Dermis blood vessel endothelial cell (primary cell): ENCODE measurements around the gene CLDN1. TPM values are rescaled to one million over a fixed set of nuclear protein-coding genes. Genes with fewer than 3 reads are reported as not detected.

Experiments used
- DNase-seq: peaks from one replicate; pipeline ENCODE4 v3.0.0; 2010
- total RNA-seq: library from RNA; depleted of rRNA; stranded (reverse); fragments of >200 nt; gene quantifications from 2 replicates; pipeline ENCODE4 v1.2.3, GENCODE V29; 2014

CLDN1 gene
- 0.68 and 0.79 TPM in 2 replicates for total RNA-seq

DNA sequence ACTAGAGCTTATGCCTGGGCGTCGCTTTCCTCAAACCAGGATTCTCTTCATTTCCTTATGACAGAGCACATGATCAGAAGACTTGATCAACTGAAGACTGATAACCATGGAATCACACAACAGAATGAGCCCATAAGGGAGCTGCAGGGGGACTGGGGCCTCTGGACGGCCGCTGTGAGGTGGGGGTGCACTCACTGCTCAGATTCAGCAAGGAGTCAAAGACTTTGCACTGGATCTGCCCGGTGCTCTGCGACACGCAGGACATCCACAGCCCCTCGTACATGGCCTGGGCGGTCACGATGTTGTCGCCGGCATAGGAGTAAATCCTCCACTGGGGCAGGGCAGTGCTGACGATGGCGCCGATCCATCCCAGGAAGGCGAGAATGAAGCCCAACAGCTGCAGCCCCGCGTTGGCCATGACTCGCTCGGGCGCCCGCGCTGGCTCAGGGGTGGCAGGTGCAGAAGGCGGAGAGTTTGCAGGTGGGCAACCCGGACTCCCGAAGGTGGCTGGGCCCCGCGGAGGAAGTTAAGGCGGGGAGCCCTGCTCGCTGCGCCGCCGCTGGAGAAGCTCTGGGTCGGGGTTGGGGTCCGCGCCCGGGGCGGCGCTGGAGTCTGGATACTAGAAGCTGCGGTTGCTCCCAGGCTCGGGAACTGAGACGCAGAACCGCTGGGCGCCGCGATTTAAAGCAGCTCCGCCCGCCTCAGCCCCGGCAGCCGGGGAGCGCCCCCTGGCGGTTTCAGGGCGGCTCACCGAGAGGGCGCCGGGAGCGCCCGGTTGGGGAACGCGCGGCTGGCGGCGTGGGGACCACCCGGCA, at the start of gene CLDN1:
Gene CLDN1 (minus strand): TSS at position 658 of the 815 bp plus-strand sequence. CDS start 240 bp downstream, at position 418.
- DNase-seq: peak; percentile 87

DNA sequence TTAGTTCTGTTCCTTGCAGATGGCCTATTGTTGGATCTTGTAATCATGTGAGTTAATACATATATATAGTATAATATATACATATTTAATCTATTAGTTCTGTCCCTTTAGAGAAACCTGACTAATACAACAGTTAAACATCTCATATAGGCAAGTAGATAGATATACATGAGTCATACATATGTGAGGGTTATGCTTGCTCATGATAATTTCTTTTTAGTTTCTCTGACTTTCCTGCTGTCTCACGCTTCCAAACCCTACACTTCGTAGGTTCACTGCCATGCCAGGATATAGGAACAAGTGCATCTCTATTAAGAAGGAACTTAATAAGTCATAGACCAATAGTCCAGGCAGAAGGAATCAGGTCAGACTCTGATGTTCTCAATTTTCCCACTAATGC, 48.9 kb upstream of the CLDN1 start:
- DNase-seq: no peak

DNA sequence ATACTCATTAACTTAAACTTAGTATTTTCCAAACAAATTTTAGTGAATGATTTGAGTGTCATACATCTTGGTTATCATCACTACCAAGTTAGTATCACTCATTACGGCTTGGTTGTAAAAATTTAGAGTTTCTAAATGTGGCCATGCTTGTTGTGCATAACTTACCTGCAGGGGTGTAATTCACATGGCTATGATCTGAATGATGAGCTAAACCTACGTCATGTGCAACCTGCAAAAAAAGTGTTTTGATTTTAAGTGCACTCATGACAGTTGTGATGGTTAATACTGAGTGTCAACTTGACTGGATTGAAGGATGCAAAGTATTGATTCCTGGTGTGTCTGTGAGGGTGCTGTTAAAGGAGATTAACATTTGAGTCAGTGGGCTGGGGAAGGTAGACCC, 48.1 kb upstream of the CLDN1 start:
- no peak for DNase-seq

GRCh38 chr3:190369668-190370295, 47.5 kb upstream of the CLDN1 start:
- DNase-seq: no peak

- DNase-seq: no peak
Measured at GRCh38 chr3:190368881-190369280, 46.6 kb upstream of the CLDN1 start.

GRCh38 chr3:190366133-190366532, 43.9 kb upstream of the CLDN1 start:
- peak; percentile 11 for DNase-seq

- DNase-seq: no peak
Measured at GRCh38 chr3:190362258-190362657, 40.0 kb upstream of the CLDN1 start.

GRCh38 chr3:190361791-190362190, 39.5 kb upstream of the CLDN1 start:
- DNase-seq: no peak

- DNase-seq: no peak
Measured at GRCh38 chr3:190360228-190360627, 38.0 kb upstream of the CLDN1 start.

GRCh38 chr3:190359813-190360212, 37.6 kb upstream of the CLDN1 start:
- DNase-seq: no peak

- no peak for DNase-seq
Measured at GRCh38 chr3:190357468-190357867, 35.2 kb upstream of the CLDN1 start.

GRCh38 chr3:190356246-190356645, 34.0 kb upstream of the CLDN1 start:
- no peak for DNase-seq

- no peak for DNase-seq
Measured at GRCh38 chr3:190352861-190353457, 30.7 kb upstream of the CLDN1 start.

DNA sequence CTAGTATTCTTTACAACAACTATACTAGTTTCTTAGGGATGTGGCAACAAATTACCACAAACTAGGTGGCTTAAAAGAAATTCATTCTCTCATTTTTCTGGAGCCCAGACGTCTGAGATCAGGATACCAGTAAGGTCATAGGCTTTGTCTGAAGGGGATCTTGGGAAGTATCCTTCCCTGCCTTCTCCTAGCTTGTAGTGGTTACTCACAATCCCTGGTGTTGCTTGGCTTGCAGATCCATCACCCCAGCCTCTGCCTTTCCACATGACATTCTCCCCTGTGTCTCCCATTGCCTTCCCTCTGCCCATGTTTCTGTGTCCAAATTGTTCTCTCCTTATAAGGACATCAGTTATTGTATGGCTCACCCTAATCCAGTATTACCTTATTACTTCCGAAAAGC, 24.3 kb upstream of the CLDN1 start:
- DNase-seq: no peak

GRCh38 chr3:190345878-190346277, 23.6 kb upstream of the CLDN1 start:
- DNase-seq: peak; percentile 39

GRCh38 chr3:190345027-190345821, 23.0 kb upstream of the CLDN1 start:
- DNase-seq: peak; percentile 66

- DNase-seq: peak; percentile 28
Measured at GRCh38 chr3:190340071-190340470, 17.8 kb upstream of the CLDN1 start.

GRCh38 chr3:190339130-190339529, 16.9 kb upstream of the CLDN1 start:
- peak; percentile 70 for DNase-seq

DNA sequence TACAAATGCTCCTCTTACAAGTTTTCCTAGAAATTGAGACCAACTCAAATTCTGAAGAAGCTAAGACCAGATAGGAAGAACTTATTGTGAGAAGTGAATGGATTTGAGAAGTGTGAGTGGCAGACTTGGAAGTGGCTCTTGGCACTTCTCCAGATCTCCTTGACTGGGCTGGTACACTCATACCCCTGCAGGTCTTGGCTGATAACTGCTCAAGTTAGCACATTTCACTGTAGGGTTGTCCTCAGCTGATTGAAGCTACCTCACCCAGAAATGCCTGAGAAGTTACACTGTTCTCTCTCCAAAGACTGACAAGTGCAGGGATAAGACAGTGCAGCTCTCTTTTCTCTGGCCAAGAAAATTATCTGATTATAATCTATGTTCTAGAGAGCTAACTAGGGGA, 16.5 kb upstream of the CLDN1 start:
- peak; percentile 75 for DNase-seq

DNA sequence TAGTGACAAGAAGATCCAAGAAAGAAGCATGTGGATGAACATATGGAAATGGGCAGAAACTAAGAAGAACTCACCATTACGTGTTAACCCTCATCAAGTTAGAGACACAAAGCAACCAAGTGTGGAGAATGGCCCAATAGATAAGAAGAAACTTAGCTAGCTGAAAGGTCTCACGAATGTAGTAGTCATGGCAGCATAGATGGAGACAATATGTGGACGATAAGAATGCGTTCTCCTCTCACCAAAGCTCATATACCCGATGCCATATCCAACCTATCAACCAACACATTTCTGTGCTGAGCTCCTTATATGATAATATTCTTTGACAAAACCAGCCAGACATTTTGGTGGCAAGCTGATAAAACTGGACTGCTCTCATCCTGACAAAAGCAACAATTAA, 15.1 kb upstream of the CLDN1 start:
- DNase-seq: no peak

DNA sequence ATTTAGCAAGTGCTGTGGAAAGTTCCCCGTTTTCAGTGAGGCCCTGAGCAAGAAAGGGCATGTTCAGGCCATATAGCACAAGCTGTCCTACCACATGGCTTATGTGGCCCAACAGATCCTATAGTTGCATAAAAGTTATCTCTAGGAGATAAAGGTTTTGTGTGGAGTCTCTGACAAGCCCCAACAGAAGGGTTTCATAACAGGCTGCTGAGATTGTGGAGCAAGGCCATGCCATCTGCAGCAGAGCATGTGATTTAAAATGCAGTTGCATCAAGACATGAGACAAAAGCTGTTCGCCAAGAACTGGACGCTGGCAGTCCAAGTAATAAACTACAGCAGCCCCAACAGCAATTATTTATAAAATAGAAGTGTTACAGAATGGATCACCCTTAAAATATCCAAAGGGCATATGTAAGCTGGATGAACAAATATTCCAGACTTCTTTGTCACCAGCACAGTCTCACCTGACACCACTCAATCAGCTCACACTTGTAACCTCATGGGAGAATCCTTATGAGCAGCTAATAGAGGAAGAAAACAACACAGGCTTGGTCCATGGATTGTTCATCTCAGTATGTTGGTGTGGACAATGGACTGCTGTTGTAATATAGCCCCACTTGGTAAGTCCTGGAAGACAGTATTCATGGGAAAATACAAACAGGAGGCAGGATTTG, 14.4 kb upstream of the CLDN1 start:
- DNase-seq: no peak

- no peak for DNase-seq
Measured at GRCh38 chr3:190333961-190334360, 11.7 kb upstream of the CLDN1 start.
